GM19438 (cell line): ENCODE results near the gene TLE5.
"Not testable (repeated sequence)": the region's sequence is repeated elsewhere in the genome, so short reads cannot be mapped to it uniquely, and the experiment has no call there.

Source experiments
- ATAC-seq: cut with Tn5 transposase; IDR thresholded peaks from one replicate; pipeline ENCODE4 v1.9.1; 2021; ENCODE audit warnings: low read depth; ENCODE audit not compliant: unreplicated experiment

TLE5 gene

DNA sequence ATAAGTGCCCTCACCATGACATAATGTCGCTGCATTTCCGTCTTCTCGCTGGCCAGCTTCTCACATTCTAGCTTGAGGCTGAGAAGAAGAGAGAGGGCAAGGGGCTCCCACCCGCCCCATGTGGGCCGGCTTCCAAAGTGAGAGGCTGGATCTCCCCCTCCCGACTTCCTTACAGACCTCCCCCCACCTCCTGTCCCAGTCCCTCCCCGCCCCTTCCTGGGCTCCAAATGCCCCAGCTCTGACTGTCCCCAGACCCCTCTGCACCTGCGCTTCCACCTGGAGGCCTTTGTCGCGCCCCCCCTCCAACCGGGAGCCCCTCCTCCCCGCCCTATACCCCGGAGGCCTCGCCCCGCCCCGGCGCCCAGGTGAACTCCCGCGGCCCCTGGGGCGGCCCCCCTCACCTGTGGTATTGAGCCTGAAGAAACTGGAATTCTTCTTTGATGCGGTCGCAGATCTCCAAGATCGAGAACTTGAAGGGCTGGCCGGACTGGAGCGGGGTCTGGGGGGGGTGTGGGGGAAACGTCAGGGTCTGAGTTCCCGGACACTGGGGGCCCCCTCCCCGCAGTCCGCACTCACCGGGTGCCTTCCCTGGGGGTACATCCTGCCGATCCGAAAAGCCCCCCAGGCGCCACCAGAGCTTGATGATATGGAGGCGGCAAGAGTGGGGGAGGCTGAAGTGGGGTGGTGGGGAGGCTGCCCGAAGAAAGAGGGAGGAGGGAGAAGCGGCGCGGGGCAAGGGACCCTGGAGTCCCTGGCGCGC is 33.8 kb downstream of the TLE5 start:
- ATAC-seq = no peak

- ATAC-seq = no peak
These were observed 34.4 kb downstream of the TLE5 start for GRCh38 chr19:3027981-3028304.

- ATAC-seq = no peak
These were observed 35.0 kb downstream of the TLE5 start for GRCh38 chr19:3027292-3027691.

DNA sequence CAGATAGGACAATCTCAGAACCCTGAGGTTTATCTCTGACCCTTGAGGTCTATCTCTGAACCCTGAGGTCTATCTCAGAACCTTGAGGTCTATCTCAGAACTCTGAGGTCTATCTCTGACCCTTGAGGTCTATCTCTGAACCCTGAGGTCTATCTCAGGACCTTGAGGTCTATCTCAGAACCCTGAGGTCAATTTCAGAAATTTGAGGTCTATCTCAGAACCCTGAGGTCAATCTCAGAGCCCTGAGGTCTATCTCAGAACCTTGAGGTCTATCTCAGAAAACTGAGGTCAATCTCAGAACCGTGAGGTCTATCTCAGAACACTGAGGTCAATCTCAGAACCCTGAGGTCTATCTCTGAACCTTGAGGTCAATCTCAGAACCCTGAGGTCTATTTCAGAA is 35.5 kb downstream of the TLE5 start:
- no peak for ATAC-seq

GRCh38 chr19:3025549-3025886 is 36.8 kb downstream of the TLE5 start:
- ATAC-seq = no peak

DNA sequence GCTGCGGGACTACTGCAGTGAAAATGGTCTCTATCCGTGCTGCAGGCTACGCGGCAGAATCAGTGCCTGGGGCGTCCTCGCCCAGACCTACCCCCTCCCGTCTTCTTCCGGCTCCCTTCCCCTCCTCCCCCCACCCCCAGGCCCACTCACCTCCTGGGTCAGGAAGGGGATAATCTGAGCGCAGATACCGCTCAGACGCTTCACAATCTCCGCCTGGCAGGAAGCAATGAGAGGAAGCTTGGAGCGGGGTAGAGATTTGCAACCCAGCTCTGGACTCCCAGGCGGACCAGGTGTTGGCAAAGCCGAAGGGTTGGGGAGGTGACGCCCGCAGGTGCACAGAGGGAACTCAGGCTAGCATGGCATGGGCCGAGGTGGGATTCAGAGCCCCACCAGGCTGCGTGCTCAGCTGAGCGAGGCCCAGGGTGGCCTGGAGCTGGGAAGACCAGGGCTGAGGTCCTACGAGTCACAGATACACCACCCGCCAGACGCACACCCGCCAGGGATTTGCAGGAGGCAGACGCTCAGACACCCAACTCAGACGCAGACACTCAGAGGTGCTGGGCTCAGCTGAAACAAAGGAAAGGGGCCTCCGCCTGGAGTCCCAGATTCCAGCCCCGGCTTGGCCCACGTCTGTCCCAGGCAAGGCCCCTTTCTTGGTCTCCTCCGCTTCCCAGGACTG is 37.3 kb downstream of the TLE5 start:
- no peak for ATAC-seq

DNA sequence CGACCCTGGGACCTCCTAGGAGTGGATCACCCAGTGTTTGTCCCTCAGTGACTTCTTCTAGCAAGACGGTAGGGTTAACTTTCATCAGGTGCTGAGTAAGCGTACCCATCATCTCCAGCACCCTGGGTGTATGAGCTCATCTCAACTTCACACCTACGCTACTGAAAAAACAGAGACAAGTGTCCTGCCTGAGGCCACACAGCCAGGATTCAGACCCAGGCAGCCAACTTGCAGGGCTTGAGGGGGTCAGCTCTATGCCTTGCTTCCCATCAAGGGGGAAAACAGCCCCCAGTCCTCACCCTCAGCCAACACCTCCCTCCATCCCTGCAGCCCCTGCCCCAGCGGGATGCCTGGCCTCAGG is 37.8 kb downstream of the TLE5 start:
- no peak for ATAC-seq

- no peak for ATAC-seq
These were observed 41.9 kb downstream of the TLE5 start for GRCh38 chr19:3020321-3020960.

DNA sequence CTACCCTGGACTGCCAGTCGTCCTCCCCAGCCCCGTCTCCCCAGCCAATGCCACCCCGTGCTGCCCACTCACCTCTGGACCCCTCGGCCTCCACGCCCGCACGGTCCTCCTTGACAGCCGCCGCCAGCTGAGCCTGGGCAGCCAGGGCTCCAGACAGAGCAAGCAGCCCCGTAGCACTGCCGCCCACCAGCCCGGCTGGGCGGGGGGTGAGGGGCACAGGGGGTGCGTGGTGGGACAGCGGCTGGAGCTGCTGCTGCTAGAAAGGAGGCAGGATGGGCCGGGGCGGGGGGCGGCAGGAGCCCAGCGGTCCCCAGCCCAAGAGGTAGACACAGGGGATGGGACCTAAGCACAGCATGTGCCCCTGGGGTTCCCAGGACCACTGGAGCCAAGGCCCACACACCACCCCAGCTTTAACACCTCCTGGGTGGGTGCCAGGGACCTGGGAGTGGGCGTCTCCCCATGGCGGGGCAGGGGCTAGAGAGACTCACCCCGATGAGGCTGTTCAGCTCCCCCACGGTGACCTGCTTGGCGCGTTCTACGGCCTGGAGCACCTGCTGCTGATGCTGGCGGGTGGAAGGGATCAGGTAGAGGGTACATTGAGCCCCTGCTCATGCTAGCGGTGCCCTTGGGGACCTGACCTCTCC is 43.0 kb downstream of the TLE5 start:
- no peak for ATAC-seq

- no peak for ATAC-seq
These were observed 44.4 kb downstream of the TLE5 start for GRCh38 chr19:3017923-3018322.

DNA sequence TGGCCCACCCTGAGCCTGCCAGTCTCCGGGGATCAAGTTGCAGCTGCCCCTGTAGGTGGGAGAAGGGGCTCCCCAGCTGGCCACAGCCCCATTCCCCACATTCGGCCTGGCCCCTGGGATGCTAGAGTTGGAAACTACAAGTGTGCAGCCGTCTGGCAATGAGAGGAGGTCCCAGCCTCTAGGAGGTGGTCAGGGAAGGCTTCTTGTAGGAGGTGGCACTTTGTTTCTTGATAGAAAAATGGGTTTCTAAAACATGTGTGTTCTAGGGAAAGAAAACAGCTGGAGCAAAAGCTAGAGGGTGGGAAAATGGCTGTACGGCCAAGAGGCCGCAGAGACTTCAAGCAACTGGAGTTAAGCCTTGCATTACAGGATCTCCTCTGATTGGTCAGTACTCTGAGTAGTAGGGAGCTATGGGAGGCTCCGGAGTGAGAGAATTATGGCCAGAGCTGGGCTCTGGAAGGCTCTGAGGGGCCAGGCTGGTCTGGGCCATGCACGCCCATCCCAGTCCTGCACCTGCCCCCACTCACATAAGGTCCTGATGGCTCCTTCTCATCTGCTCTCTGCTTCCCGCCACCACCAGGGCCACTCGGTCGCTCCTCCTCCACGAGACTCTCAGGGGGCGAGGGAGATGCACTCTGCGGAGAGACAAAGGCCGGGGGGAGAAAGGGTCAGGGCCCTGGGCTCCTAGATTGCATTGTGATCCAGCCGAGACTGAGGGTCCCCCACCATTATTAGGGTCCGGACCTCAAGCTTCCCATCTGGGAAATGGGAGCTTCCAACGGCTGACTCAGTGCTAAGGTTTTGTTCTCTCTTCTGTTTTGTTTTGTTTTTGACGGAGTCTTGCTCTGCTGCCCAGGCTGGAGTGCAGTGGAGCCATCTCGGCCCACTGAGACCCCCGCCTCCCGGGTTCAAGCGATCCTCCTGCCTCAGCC is 46.9 kb downstream of the TLE5 start:
- no peak for ATAC-seq

DNA sequence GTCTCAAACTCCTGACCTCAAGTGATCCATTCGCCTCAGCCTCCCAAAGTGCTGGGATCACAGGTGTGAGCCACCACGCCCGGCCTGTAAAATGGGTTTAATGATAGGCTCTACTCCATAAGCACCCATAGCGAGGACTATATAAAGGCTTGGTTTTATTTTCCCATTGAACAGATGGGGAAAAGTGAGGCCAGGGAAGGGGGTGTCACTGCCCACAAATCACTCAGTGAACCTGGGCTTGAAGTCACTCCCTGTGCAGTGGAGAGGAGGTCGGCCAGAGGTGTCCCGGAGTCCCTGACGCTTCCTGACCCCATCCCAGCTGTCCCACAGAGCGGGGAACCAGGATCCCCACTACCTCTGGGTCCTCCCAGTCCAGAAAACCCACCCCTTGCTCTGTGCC is 48.2 kb downstream of the TLE5 start:
- ATAC-seq = no peak

GRCh38 chr19:3013263-3013725 is 49.0 kb downstream of the TLE5 start:
- no peak for ATAC-seq

DNA sequence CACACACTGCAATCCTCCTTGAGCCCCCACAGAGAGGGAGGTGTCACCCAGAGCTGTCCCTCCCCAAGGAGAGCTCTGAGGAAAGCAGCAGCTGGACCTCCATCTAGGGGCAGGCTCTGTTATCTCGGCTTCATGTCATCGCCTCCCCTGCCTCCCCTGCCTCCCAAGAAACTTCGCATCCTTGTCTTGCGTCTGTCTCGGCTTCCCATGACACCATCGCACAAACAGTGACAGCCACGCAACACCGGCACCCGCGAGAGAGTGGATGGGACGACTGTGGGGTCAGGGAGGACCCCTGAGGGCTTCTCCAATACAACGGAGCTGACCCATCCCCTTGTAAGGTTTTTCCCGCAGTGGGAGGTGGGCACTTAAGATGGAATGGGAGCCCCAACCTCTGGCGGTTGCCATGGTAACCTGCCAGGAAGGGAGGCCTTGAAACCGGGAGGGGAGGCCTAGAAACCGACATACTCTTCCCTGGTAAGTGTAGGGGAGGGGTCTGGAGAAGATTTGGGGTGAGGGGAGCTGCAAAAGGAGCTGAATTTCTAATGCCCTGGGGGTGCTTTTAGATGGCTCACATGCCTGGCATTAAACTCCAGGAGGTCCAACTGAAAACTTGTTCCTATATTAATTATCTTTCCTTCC is 49.6 kb downstream of the TLE5 start:
- no peak for ATAC-seq

- not testable (repeated sequence) for ATAC-seq
These were observed 50.2 kb downstream of the TLE5 start for GRCh38 chr19:3012059-3012458.

GRCh38 chr19:3010871-3011270 is 51.4 kb downstream of the TLE5 start:
- no peak for ATAC-seq

DNA sequence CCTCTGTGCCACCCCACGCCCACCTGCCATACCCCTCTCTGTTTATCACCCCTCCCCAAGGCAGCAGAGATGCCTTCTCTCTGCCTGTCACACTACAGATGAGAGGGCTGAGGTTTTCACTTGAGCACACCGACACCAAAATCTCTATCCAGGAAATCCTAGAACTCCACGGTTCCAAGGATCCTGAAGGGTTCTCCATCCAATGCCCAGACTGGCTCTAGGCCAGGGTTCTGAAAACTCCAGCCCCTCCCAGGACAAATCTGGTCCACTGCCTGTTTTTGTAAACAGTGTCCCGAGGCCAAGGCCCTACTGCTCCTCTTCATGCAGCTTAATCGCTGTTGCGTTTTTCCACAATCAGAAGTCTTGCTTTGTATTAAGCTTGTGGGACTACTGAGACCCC is 53.3 kb downstream of the TLE5 start:
- no peak for ATAC-seq

GRCh38 chr19:3007975-3008374 is 54.3 kb downstream of the TLE5 start:
- ATAC-seq = no peak

DNA sequence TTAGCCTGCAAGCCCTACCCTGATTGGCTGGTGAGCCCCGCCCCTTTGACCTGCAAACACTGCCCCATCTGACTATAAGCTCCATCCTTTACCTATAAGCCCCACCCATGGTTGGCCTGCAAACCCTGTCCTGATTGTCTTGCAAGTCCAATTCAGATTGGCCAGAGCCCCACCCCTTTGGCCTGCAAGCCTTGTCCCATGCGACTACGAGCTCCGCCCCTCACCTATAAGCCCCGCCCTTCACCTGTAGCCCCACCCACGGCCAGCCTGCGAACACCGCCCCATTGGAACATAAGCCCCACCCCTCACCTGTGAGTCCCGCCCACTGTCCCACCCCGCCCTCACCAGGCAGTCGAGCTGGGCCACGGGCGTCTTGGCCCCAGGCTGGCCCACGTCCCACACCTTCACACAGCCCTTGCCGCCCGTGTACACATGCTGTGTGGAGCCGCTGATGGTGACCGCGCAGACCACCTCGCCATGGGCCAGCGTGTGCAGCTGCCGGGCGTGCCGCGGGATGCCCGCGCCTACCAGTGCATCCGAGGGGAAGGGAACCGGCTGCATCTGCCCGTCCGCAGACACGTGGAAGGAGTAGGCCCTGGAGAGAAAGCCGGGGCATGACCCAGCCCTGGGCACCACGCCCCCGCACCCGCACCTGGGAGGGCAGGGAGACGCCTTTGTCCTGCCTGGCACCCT is 56.1 kb downstream of the TLE5 start:
- ATAC-seq = no peak
